NT2/D1 (cell line): ENCODE data around the gene SNRPA.

Experiments
- SUZ12 ChIP-seq: IDR thresholded peaks from 2 replicates; pipeline ENCODE4 v1.6.1; 2011; ENCODE audit not compliant: insufficient read length, insufficient read depth; ENCODE audit errors: extremely low read depth
- YY1 ChIP-seq: IDR thresholded peaks from 2 replicates; pipeline ENCODE4 v1.6.1; 2011; ENCODE audit not compliant: insufficient read length, insufficient read depth
- ZNF274 ChIP-seq: IDR thresholded peaks from 2 replicates; pipeline ENCODE4 v1.6.1; 2011; ENCODE audit warnings: mild to moderate bottlenecking, low read depth, low read length

DNA sequence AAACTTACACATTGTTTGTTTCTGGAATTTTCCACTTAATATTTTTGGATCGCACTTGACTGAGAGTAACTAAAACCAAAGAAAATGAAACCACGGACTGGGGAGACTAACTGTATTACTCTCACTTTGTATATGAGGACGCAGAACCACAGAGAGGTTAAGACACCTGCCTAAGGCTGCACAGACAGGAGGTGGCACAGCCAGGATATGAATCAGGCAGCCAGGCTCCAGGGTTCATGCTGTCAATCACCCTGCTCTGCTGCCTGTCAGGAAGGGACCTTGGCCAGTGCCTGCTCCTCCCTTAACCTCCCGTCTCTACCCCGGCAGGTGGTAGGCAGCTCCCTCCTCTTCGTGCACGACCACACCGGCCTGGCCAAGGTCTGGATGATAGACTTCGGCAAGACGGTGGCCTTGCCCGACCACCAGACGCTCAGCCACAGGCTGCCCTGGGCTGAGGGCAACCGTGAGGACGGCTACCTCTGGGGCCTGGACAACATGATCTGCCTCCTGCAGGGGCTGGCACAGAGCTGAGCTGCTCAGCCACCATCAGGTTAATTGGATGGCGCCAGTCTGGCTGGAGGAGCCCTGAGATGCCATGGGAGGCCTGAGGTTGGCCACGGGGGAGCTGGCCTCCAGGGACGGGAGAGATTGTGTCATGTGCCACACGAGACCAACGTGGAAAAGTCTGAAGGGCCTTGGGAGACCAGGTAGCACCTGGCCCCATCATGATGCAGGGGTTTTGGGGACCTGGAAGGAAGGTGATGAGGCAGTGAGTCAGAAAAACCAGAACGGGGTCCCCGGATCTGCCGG is 11.8 kb upstream of the SNRPA start:
- no peak for TF ChIP-seq YY1
- no peak for TF ChIP-seq ZNF274
- no peak for TF ChIP-seq SUZ12
